WTC11 (cell line): ENCODE data around the gene ZDHHC16. TPM values are rescaled to one million over a fixed set of nuclear protein-coding genes. Genes with fewer than 3 reads are reported as not detected.
"Not testable (repeated sequence)": the region's sequence is repeated elsewhere in the genome, so short reads cannot be mapped to it uniquely, and the experiment has no call there.

Source experiments
- ATAC-seq: fragments of 200-7000 bp; cut with Tn5 transposase; 2 replicates; pipeline ENCODE4 v1.10.0; 2021; ENCODE audit warnings: mild to moderate bottlenecking, moderate library complexity
- CTCF ChIA-PET: fragments of 300-600 bp; sonication (Branson Sonifier 250); formaldehyde crosslinking; loops from one replicate; lab custom pipeline; 2021; ENCODE audit warnings: antibody characterized with exemption; lab: Charles Lee
- POLR2A ChIA-PET: fragments of 350-600 bp; sonication (Branson Sonifier 250); formaldehyde crosslinking; loops from one replicate; lab custom pipeline; 2021; ENCODE audit warnings: antibody characterized with exemption; lab: Charles Lee
- DNase-seq: peaks from one replicate; pipeline ENCODE4 v3.0.0; 2021; ENCODE audit warnings: low spot score
- H3K27ac Mint-ChIP-seq: 2 replicates; pipeline ENCODE4 v1.8.0; 2021; ENCODE audit warnings: mixed read lengths
- H3K27me3 Mint-ChIP-seq: 2 replicates; pipeline ENCODE4 v1.8.0; 2021; ENCODE audit warnings: low read depth, mild to moderate bottlenecking, moderate library complexity, mixed read lengths
- H3K36me3 Mint-ChIP-seq: 2 replicates; pipeline ENCODE4 v1.8.0; 2021; ENCODE audit warnings: mixed read lengths
- H3K4me1 Mint-ChIP-seq: 2 replicates; pipeline ENCODE4 v1.8.0; 2022; ENCODE audit warnings: mixed read lengths
- H3K4me3 Mint-ChIP-seq: 2 replicates; pipeline ENCODE4 v1.8.0; 2021; ENCODE audit warnings: mild to moderate bottlenecking, moderate library complexity, mixed read lengths
- H3K9me3 Mint-ChIP-seq: 2 replicates; pipeline ENCODE4 v1.8.0; 2021; ENCODE audit warnings: mixed read lengths
- CBFB ChIP-seq: sonication (generic); formaldehyde crosslinking; IDR thresholded peaks from 2 replicates; pipeline ENCODE4 v1.8.1; 2022; ENCODE audit warnings: mild to moderate bottlenecking, low read depth, missing genetic modification reagents
- ELF4 ChIP-seq: sonication (generic); formaldehyde crosslinking; IDR thresholded peaks from 2 replicates; pipeline ENCODE4 v1.8.1; 2022; ENCODE audit warnings: low read depth, mild to moderate bottlenecking, moderate library complexity, missing genetic modification reagents
- EMX1 ChIP-seq: fragments of 250-450 bp; sonication (Bioruptor Pico); IDR thresholded peaks from 2 replicates; pipeline ENCODE4 v1.8.0; 2021; ENCODE audit warnings: mild to moderate bottlenecking
- ESRRA ChIP-seq: sonication (generic); formaldehyde crosslinking; IDR thresholded peaks from 2 replicates; pipeline ENCODE4 v1.8.1; 2022; ENCODE audit warnings: mild to moderate bottlenecking, missing genetic modification reagents, borderline replicate concordance
- ETV6 ChIP-seq: sonication (generic); formaldehyde crosslinking; IDR thresholded peaks from 2 replicates; pipeline ENCODE4 v1.8.1; 2022; ENCODE audit warnings: mild to moderate bottlenecking, missing genetic modification reagents
- GTF2I ChIP-seq: fragments of 250-450 bp; sonication (Bioruptor Pico); conservative IDR thresholded peaks from 2 replicates; pipeline ENCODE4 v1.4.0; 2021; ENCODE audit warnings: mild to moderate bottlenecking
- IRF2 ChIP-seq: sonication (generic); formaldehyde crosslinking; IDR thresholded peaks from 2 replicates; pipeline ENCODE4 v1.8.0; 2022; ENCODE audit warnings: low read depth, missing genetic modification reagents, borderline replicate concordance
- JUN ChIP-seq: sonication (generic); formaldehyde crosslinking; IDR thresholded peaks from 2 replicates; pipeline ENCODE4 v1.8.0; 2023; ENCODE audit warnings: mild to moderate bottlenecking, missing genetic modification reagents
- MXD4 ChIP-seq: fragments of 250-450 bp; sonication (Bioruptor Pico); IDR thresholded peaks from 2 replicates; pipeline ENCODE4 v1.8.0; 2021; ENCODE audit warnings: mild to moderate bottlenecking, moderate library complexity, borderline replicate concordance
- NR2C2 ChIP-seq: sonication (generic); formaldehyde crosslinking; IDR thresholded peaks from 2 replicates; pipeline ENCODE4 v1.8.0; 2022; ENCODE audit warnings: mild to moderate bottlenecking, missing genetic modification reagents
- OVOL2 ChIP-seq: fragments of 250-450 bp; sonication (Bioruptor Pico); IDR thresholded peaks from 2 replicates; pipeline ENCODE4 v1.9.0; 2021; ENCODE audit warnings: mild to moderate bottlenecking, borderline replicate concordance
- SMAD4 ChIP-seq: sonication (generic); formaldehyde crosslinking; IDR thresholded peaks from 2 replicates; pipeline ENCODE4 v1.8.0; 2022; ENCODE audit warnings: mild to moderate bottlenecking, missing genetic modification reagents
- SP1 ChIP-seq: sonication (generic); formaldehyde crosslinking; conservative IDR thresholded peaks from 2 replicates; pipeline ENCODE4 v1.8.1; 2022; ENCODE audit warnings: missing genetic modification reagents
- TEAD1 ChIP-seq: sonication (generic); formaldehyde crosslinking; IDR thresholded peaks from 2 replicates; pipeline ENCODE4 v1.8.0; 2022; ENCODE audit warnings: mild to moderate bottlenecking, missing genetic modification reagents
- ZNF317 ChIP-seq: sonication (generic); formaldehyde crosslinking; IDR thresholded peaks from 2 replicates; pipeline ENCODE4 v1.8.1; 2023; ENCODE audit warnings: low read depth, mild to moderate bottlenecking, moderate library complexity, missing genetic modification reagents, borderline replicate concordance
- ZNF396 ChIP-seq: fragments of 250-450 bp; sonication (Bioruptor Pico); IDR thresholded peaks from 2 replicates; pipeline ENCODE4 v1.8.0; 2021; ENCODE audit warnings: mild to moderate bottlenecking, moderate library complexity, borderline replicate concordance
- ZNF671 ChIP-seq: fragments of 250-450 bp; sonication (Bioruptor Pico); IDR thresholded peaks from 2 replicates; pipeline ENCODE4 v1.8.0; 2021; ENCODE audit warnings: mild to moderate bottlenecking
- total RNA-seq: library from RNA; stranded (reverse); gene quantifications from 3 replicates; pipeline ENCODE4 v1.2.3, GENCODE V29; 2021
- TF ChIP-seq, protein P1 (sequence below): fragments of 200-600 bp; IDR thresholded peaks from 2 replicates; pipeline ENCODE4 v1.8.0; 2022; ENCODE audit warnings: antibody characterized with exemption
- TF ChIP-seq, protein P2 (sequence below): sonication (generic); formaldehyde crosslinking; conservative IDR thresholded peaks from 2 replicates; pipeline ENCODE4 v1.8.1; 2023; ENCODE audit warnings: mild to moderate bottlenecking, low read depth, missing genetic modification reagents, moderate library complexity
- TF ChIP-seq, protein P3 (sequence below): sonication (generic); formaldehyde crosslinking; IDR thresholded peaks from 2 replicates; pipeline ENCODE4 v1.8.0; 2022; ENCODE audit warnings: mild to moderate bottlenecking, missing genetic modification reagents
- TF ChIP-seq, protein P4 (sequence below): sonication (generic); formaldehyde crosslinking; IDR thresholded peaks from 2 replicates; pipeline ENCODE4 v1.8.1; 2023; ENCODE audit warnings: mild to moderate bottlenecking, missing genetic modification reagents, moderate library complexity
- TF ChIP-seq, protein P5 (sequence below): sonication (generic); formaldehyde crosslinking; IDR thresholded peaks from 2 replicates; pipeline ENCODE4 v1.8.1; 2023; ENCODE audit warnings: mild to moderate bottlenecking, missing genetic modification reagents, borderline replicate concordance

Gene ZDHHC16
- total RNA-seq, 1 experiment from 2014 or later, result 44.4 TPM

DNA sequence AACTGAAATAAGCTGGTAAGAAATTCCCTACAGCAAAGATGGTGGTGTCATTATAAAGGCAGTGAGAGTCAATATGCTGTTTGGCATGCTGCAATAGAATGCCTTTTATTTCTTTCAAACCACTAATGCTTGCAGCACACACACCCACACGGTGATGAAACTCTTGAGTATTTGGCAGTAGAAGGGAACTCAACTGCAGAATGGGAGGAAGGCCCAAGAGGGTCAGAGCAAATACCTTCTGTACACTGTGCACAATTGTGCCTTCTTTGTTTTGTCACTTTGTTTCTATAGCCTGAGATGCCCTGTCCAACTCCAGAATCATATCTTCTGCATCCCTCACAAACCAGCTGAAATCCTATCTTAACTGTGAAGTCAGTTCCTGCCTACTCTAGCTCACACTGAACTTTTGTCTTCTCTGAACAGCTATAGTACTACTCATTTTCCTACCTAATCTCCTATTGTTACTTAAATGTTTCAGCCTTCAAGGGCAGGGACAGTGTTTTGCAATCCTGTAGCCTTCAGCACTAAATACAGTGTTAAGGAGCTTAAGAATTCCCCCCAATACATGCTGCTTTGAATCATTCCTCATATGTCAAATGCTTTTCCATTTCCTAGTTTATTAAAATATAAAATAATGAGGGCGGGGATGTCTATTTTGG lies 30.1 kb downstream of the ZDHHC16 start:
- no peak for DNase-seq
- CTCF ChIA-PET, result interaction anchor here (1.2 to 1.4 kb wide), 2 partner anchors 12 kb away, joined by 3 read pairs; no protein-coding TSS in a partner anchor

DNA sequence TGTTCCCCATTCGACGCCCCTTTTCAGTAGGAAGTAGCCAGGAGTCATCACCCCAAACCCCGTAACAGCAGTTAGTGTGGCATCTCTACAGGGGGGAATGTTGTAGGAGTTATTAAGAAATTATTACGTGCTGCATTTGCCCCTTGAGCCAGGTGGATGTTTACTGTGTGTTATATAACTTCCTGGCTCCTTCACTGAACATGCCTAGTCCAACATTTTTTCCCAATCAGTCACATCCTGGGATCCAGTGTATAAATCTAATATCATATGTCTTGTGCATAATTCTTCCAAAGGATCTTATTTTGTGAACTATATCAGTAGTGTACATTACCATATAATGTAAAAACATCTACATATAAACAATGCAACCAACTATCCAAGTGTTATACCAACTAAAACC lies 33.4 kb downstream of the ZDHHC16 start:
- peak overlapping the region; percentile 69 for H3K27ac Mint-ChIP-seq
- peaks cover 48% of the 10 kb centered on the region for H3K36me3 Mint-ChIP-seq
- DNase-seq, ATAC-seq, H3K27me3 Mint-ChIP-seq, H3K9me3 Mint-ChIP-seq: not testable (repeated sequence)
- POLR2A ChIA-PET, result interaction anchor here (0.9 to 1.4 kb wide), 5 partner anchors 12 to 208 kb away, joined by 3 to 5 read pairs (median 4); partner anchors contain the start of genes AVPI1 and UBTD1
- CTCF ChIA-PET, result interaction anchor here (0.7 to 1.5 kb wide), 12 partner anchors 15 to 133 kb away, joined by 3 to 6 read pairs (median 4); partner anchors contain the start of genes ANKRD2, RRP12 and UBTD1
- peak overlapping the region; percentile 34 for H3K4me3 Mint-ChIP-seq
- H3K4me1 Mint-ChIP-seq, result peaks cover 21% of the 10 kb centered on the region

More for the DNA sequence above, 30.1 kb downstream of the ZDHHC16 start:
- TF ChIP-seq ETV6 (no peak), EMX1 (no peak), CBFB (CRISPR knock-in tag) (no peak), ZNF671 (CRISPR knock-in tag) (no peak), ZNF317 (no peak), JUN (CRISPR knock-in tag) (no peak), IRF2 (CRISPR knock-in tag) (no peak), GTF2I (CRISPR knock-in tag) (no peak), SP1 (CRISPR knock-in tag) (no peak), SMAD4 (no peak), MXD4 (CRISPR knock-in tag) (no peak), ELF4 (CRISPR knock-in tag) (no peak), ESRRA (CRISPR knock-in tag) (no peak), OVOL2 (no peak), ZNF396 (CRISPR knock-in tag) (no peak)
- TF ChIP-seq, protein P1, sequence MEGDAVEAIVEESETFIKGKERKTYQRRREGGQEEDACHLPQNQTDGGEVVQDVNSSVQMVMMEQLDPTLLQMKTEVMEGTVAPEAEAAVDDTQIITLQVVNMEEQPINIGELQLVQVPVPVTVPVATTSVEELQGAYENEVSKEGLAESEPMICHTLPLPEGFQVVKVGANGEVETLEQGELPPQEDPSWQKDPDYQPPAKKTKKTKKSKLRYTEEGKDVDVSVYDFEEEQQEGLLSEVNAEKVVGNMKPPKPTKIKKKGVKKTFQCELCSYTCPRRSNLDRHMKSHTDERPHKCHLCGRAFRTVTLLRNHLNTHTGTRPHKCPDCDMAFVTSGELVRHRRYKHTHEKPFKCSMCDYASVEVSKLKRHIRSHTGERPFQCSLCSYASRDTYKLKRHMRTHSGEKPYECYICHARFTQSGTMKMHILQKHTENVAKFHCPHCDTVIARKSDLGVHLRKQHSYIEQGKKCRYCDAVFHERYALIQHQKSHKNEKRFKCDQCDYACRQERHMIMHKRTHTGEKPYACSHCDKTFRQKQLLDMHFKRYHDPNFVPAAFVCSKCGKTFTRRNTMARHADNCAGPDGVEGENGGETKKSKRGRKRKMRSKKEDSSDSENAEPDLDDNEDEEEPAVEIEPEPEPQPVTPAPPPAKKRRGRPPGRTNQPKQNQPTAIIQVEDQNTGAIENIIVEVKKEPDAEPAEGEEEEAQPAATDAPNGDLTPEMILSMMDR, result no peak
- TF ChIP-seq, protein P2, sequence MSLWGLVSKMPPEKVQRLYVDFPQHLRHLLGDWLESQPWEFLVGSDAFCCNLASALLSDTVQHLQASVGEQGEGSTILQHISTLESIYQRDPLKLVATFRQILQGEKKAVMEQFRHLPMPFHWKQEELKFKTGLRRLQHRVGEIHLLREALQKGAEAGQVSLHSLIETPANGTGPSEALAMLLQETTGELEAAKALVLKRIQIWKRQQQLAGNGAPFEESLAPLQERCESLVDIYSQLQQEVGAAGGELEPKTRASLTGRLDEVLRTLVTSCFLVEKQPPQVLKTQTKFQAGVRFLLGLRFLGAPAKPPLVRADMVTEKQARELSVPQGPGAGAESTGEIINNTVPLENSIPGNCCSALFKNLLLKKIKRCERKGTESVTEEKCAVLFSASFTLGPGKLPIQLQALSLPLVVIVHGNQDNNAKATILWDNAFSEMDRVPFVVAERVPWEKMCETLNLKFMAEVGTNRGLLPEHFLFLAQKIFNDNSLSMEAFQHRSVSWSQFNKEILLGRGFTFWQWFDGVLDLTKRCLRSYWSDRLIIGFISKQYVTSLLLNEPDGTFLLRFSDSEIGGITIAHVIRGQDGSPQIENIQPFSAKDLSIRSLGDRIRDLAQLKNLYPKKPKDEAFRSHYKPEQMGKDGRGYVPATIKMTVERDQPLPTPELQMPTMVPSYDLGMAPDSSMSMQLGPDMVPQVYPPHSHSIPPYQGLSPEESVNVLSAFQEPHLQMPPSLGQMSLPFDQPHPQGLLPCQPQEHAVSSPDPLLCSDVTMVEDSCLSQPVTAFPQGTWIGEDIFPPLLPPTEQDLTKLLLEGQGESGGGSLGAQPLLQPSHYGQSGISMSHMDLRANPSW (CRISPR knock-in tag), result no peak
- TF ChIP-seq, all 79 proteins: peak for 0
- POLR2A ChIA-PET, result no interaction called here
- ATAC-seq, result no peak
- no peak overlapping the region for H3K27ac Mint-ChIP-seq
- no peaks in the 10 kb centered on the region for H3K27me3 Mint-ChIP-seq
- H3K4me3 Mint-ChIP-seq, result no peak overlapping the region
- H3K36me3 Mint-ChIP-seq, result peaks cover 66% of the 10 kb centered on the region
- H3K4me1 Mint-ChIP-seq, result peaks cover 19% of the 10 kb centered on the region
- no peaks in the 10 kb centered on the region for H3K9me3 Mint-ChIP-seq

DNA sequence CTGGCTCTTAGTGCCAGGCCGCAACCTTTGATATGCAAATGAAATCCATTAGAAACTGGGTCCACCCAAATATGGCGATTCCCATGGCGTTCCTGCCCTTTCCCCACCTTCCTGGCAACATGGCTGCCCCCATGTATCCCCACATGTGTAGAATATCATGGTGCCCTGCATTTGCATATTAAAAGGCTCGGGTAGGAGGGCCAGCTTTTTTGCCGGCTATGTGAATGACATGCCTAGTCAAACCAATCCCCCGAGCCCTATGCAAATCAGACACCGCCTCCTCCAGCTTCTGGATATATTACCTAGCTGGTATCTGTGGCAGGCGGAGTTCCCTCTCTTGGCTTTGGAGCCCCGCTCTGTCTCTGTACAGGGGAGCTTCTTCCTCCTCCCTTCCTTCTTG lies 34.0 kb downstream of the ZDHHC16 start:
- POLR2A ChIA-PET, result interaction anchor here (0.9 to 1.4 kb wide), 5 partner anchors 12 to 207 kb away, joined by 3 to 5 read pairs (median 4); partner anchors contain the start of genes AVPI1 and UBTD1
- peak overlapping the region; percentile 94 for H3K27ac Mint-ChIP-seq
- CTCF ChIA-PET, result interaction anchor here (0.7 to 2.1 kb wide), 15 partner anchors 15 to 197 kb away, joined by 3 to 6 read pairs (median 4); partner anchors contain the start of genes ANKRD2, RRP12 and UBTD1
- TF ChIP-seq SP1 (CRISPR knock-in tag) (peak; percentile 38; the same call in 1 of the 2 replicates), TEAD1 (CRISPR knock-in tag) (no peak), NR2C2 (CRISPR knock-in tag) (no peak)
- TF ChIP-seq, protein P3, sequence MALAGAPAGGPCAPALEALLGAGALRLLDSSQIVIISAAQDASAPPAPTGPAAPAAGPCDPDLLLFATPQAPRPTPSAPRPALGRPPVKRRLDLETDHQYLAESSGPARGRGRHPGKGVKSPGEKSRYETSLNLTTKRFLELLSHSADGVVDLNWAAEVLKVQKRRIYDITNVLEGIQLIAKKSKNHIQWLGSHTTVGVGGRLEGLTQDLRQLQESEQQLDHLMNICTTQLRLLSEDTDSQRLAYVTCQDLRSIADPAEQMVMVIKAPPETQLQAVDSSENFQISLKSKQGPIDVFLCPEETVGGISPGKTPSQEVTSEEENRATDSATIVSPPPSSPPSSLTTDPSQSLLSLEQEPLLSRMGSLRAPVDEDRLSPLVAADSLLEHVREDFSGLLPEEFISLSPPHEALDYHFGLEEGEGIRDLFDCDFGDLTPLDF (CRISPR knock-in tag), result no peak
- TF ChIP-seq, protein P4, sequence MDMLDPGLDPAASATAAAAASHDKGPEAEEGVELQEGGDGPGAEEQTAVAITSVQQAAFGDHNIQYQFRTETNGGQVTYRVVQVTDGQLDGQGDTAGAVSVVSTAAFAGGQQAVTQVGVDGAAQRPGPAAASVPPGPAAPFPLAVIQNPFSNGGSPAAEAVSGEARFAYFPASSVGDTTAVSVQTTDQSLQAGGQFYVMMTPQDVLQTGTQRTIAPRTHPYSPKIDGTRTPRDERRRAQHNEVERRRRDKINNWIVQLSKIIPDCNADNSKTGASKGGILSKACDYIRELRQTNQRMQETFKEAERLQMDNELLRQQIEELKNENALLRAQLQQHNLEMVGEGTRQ (CRISPR knock-in tag), result 0 out of 2 replicates have a peak, but pooled peaks have one; percentile 18
- TF ChIP-seq, protein P5, sequence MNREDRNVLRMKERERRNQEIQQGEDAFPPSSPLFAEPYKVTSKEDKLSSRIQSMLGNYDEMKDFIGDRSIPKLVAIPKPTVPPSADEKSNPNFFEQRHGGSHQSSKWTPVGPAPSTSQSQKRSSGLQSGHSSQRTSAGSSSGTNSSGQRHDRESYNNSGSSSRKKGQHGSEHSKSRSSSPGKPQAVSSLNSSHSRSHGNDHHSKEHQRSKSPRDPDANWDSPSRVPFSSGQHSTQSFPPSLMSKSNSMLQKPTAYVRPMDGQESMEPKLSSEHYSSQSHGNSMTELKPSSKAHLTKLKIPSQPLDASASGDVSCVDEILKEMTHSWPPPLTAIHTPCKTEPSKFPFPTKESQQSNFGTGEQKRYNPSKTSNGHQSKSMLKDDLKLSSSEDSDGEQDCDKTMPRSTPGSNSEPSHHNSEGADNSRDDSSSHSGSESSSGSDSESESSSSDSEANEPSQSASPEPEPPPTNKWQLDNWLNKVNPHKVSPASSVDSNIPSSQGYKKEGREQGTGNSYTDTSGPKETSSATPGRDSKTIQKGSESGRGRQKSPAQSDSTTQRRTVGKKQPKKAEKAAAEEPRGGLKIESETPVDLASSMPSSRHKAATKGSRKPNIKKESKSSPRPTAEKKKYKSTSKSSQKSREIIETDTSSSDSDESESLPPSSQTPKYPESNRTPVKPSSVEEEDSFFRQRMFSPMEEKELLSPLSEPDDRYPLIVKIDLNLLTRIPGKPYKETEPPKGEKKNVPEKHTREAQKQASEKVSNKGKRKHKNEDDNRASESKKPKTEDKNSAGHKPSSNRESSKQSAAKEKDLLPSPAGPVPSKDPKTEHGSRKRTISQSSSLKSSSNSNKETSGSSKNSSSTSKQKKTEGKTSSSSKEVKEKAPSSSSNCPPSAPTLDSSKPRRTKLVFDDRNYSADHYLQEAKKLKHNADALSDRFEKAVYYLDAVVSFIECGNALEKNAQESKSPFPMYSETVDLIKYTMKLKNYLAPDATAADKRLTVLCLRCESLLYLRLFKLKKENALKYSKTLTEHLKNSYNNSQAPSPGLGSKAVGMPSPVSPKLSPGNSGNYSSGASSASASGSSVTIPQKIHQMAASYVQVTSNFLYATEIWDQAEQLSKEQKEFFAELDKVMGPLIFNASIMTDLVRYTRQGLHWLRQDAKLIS (CRISPR knock-in tag), result no peak

More for the DNA sequence above, 34.0 kb downstream of the ZDHHC16 start:
- Mint-ChIP-seq H3K4me1 (peaks cover 21% of the 10 kb centered on the region), H3K4me3 (peak overlapping the region; percentile 11), H3K9me3 (no peaks in the 10 kb centered on the region), H3K27me3 (no peaks in the 10 kb centered on the region), H3K36me3 (peaks cover 43% of the 10 kb centered on the region)
- DNase-seq, result peak; percentile 87
- peak; percentile 96 for ATAC-seq
